ENCODE measurements around the gene GASK1A. TPM values are rescaled to one million over a fixed set of nuclear protein-coding genes. Genes with fewer than 3 reads are reported as not detected.
"Not testable (repeated sequence)": the region's sequence is repeated elsewhere in the genome, so short reads cannot be mapped to it uniquely, and the experiment has no call there.

The GASK1A gene
- total RNA-seq, 2 donors from 2014 or later, result not detected

GRCh38 chr3:43070670-43071069, 91.6 kb downstream of the GASK1A start:
- H3K27ac Mint-ChIP-seq; H3K27me3 Mint-ChIP-seq; H3K4me3 Mint-ChIP-seq; H3K9me3 Mint-ChIP-seq; H3K36me3 Mint-ChIP-seq (ENCODE audit: low read depth); H3K4me1 Mint-ChIP-seq; ATAC-seq (replicated peaks): not testable (repeated sequence)

DNA sequence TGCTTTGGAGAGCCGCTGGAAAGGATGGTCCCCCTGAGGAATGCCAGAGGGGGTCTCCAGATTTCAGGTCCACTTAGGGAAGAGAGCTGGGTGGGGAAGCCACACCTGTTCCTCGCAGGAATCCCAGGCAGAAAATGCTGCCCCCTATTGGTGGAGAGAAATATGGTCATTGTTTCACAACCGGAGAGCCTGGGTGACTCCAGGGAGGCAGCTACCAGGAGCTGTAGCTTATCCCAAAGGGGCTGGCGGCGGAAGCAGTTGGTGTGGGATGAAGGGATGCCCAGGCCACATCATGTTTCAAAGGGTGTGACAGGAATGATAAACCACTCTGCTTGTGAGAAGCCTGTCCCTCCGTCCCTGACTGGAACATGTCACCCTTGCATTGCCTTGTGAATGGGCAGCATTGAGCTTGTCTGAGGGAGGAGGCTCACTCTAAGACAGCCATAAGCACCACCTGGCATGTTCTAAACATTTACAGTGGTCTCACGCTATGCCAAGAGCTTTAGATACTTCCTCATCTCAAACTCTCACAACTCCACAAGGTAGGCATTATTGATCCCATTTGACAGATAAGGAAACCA, 92.3 kb downstream of the GASK1A start:
- peak; percentile 45 for ATAC-seq (replicated peaks)
- Mint-ChIP-seq H3K4me3 (no peak overlapping the region), H3K27ac (no peak overlapping the region), H3K9me3 (no peaks in the 10 kb centered on the region), H3K4me1 (no peaks in the 10 kb centered on the region), H3K36me3 (ENCODE audit: low read depth) (no peaks in the 10 kb centered on the region), H3K27me3 (no peaks in the 10 kb centered on the region)

DNA sequence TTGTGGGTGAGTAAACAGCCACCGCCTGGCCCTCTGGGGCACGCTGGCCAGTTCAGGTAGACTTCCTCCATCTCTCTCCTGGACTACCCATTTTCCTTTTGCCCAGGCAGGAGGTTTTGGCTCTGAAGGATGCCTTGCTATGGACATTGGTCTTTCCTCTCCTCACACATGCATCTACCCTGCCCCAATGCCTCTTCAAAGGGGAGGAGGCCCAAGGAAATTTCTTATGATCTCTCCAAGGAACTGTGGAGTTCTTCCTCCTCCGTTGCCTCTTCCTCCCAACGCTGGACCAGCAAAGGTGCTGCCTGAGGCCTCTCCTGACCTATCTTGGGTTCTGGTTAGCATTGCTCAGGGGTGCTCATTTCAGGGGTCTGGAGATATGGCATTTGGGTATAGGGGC, 93.2 kb downstream of the GASK1A start:
- ATAC-seq (replicated peaks), result no peak
- no peaks in the 10 kb centered on the region for H3K4me1 Mint-ChIP-seq
- H3K27me3 Mint-ChIP-seq, result no peaks in the 10 kb centered on the region
- no peaks in the 10 kb centered on the region for H3K36me3 Mint-ChIP-seq (ENCODE audit: low read depth)
- H3K4me3 Mint-ChIP-seq, result no peak overlapping the region
- H3K9me3 Mint-ChIP-seq, result no peaks in the 10 kb centered on the region
- H3K27ac Mint-ChIP-seq, result no peak overlapping the region

GRCh38 chr3:43073116-43073835, 94.2 kb downstream of the GASK1A start:
- Mint-ChIP-seq H3K4me3 (no peak overlapping the region), H3K9me3 (peaks cover 2% of the 10 kb centered on the region)
- ATAC-seq (replicated peaks), result no peak

DNA sequence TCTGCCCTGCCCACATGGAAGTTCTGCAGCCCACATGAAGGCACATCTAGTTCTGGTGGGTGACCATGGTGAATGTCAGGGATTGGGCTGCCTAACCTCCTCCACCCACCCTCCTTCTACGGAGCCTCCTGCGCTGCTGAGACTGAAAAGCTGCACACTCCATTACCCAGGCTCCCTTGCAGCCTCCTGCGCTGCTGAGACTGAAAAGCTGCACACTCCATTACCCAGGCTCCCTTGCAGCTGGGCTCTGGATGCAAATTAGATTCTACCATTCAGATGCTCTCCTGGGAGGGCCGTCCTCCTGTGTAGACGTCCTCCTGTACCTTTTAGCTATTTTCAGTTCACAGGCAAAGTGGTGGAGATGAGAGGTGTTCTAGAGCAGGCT, 94.7 kb downstream of the GASK1A start:
- no peaks in the 10 kb centered on the region for H3K36me3 Mint-ChIP-seq (ENCODE audit: low read depth)
- no peaks in the 10 kb centered on the region for H3K4me1 Mint-ChIP-seq
- ATAC-seq (replicated peaks), result no peak
- H3K27me3 Mint-ChIP-seq, result no peaks in the 10 kb centered on the region
- H3K27ac Mint-ChIP-seq, result no peak overlapping the region
- H3K4me3 Mint-ChIP-seq, result no peak overlapping the region
- H3K9me3 Mint-ChIP-seq, result peaks cover 3% of the 10 kb centered on the region

More at GRCh38 chr3:43073116-43073835, 94.2 kb downstream of the GASK1A start:
- no peaks in the 10 kb centered on the region for H3K36me3 Mint-ChIP-seq (ENCODE audit: low read depth)
- no peak overlapping the region for H3K27ac Mint-ChIP-seq
- H3K4me1 Mint-ChIP-seq, result no peaks in the 10 kb centered on the region
- H3K27me3 Mint-ChIP-seq, result no peaks in the 10 kb centered on the region

DNA sequence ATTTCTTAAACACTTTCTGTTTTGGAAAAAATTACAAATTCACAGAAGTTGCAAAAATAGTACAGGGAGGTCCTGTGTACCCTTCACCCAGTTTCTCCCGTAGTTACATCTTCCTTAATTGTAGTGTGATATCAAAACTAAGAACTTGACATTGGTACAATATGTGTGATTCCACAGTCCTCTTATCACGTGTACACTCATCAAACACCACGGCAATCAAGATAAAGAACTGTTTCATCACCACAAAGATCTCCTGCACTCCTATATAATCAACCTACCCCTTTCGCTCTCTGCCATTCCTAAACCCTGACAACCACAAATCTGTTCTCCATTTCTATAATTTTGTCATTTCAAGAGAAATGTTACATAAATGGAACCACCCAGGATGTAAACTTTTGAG, 95.4 kb downstream of the GASK1A start:
- Mint-ChIP-seq H3K4me3 (no peak overlapping the region), H3K9me3 (peaks cover 3% of the 10 kb centered on the region), H3K27ac (no peak overlapping the region), H3K4me1 (no peaks in the 10 kb centered on the region), H3K27me3 (no peaks in the 10 kb centered on the region), H3K36me3 (ENCODE audit: low read depth) (peaks cover 5% of the 10 kb centered on the region)
- peak; percentile 26 for ATAC-seq (replicated peaks)

DNA sequence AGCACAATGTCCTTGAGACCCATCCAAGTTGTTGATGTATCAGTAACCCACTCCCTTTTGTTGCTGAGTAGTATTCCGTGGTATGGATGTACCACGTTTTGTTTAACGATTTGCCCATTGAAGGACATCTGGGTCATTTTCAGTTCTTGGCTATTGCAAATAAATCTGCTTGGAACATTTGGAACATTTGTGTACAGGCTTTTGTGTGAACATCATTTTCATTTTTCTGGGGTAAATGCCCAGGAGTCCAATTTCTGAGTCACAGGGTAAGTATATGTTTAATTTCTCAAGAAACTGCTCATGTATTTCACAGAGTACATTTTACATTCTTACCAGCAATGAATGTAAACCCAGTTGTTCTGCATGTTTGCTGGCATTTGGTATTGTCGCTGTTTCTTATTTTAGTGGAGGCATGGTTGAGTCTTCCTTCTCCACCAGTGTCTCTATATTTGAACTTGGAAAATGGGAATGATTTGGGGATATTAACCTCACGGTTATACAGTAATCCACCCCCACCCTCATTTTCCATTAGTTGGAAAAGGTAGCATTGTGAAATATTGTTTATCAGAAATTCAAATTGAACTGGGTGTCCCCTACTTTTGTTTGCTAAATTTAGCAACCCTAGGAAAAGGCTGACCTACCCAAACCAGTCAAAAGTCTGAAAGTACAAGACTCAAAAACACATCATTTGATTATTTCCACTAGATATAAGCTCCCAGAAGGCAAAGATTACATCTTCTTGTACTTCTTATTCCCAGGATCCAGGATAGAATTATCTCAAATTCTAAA, 96.0 kb downstream of the GASK1A start:
- Mint-ChIP-seq H3K4me3 (no peak overlapping the region), H3K27ac (no peak overlapping the region), H3K4me1 (no peaks in the 10 kb centered on the region), H3K36me3 (ENCODE audit: low read depth) (peaks cover 11% of the 10 kb centered on the region), H3K9me3 (peaks cover 3% of the 10 kb centered on the region), H3K27me3 (no peaks in the 10 kb centered on the region)
- ATAC-seq (replicated peaks), result no peak

DNA sequence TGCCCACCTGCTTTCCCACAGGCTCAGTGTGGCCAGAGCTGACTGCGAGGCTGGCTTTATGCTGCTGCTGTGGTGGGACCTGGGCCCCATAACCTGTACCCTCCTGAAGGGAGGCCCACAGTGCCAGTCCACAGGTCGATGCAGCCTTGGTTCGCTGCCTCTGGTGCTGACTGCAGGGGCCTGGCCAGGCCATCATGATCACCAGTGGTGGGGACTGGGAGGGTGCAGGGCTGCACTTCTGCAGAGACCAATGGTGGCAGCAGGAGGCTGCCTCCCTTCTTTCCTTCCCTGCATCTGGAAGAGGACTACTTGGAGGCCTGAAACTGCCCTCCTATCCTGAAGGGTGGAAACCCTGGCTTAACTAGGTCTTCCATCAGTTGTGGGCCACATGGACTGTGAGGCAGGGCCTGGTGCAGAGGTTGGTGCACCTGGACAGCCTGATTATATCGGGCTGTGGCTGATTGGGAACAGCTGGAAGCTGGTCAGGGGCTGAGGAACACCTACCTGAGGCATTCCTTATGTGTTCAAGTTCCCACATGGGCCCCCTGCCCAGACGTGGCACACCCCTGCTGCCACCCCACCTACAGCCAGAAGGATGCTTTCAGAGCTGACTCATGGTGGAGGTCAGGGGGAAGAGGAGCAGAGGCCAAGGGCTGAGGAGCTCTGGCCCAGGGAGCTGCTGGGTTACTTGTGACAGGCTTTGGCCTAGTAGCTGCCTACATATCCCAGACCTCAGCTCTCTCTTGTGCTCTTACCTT, 97.0 kb downstream of the GASK1A start:
- H3K4me1 Mint-ChIP-seq, result no peaks in the 10 kb centered on the region

GRCh38 chr3:43076857-43077256, 97.7 kb downstream of the GASK1A start:
- H3K27ac Mint-ChIP-seq, result no peak overlapping the region
- H3K9me3 Mint-ChIP-seq, result peaks cover 3% of the 10 kb centered on the region
- ATAC-seq (replicated peaks), result no peak
- no peak overlapping the region for H3K4me3 Mint-ChIP-seq
- H3K4me1 Mint-ChIP-seq, result no peaks in the 10 kb centered on the region
- no peaks in the 10 kb centered on the region for H3K27me3 Mint-ChIP-seq
- H3K36me3 Mint-ChIP-seq (ENCODE audit: low read depth), result peaks cover 24% of the 10 kb centered on the region

More for the DNA sequence above, 97.0 kb downstream of the GASK1A start:
- no peak for ATAC-seq (replicated peaks)
- Mint-ChIP-seq H3K4me3 (no peak overlapping the region), H3K27me3 (no peaks in the 10 kb centered on the region), H3K27ac (no peak overlapping the region), H3K36me3 (ENCODE audit: low read depth) (peaks cover 21% of the 10 kb centered on the region), H3K9me3 (peaks cover 3% of the 10 kb centered on the region)

- H3K4me3 Mint-ChIP-seq, result no peak overlapping the region
Measured at GRCh38 chr3:43077261-43077660, 98.2 kb downstream of the GASK1A start.

DNA sequence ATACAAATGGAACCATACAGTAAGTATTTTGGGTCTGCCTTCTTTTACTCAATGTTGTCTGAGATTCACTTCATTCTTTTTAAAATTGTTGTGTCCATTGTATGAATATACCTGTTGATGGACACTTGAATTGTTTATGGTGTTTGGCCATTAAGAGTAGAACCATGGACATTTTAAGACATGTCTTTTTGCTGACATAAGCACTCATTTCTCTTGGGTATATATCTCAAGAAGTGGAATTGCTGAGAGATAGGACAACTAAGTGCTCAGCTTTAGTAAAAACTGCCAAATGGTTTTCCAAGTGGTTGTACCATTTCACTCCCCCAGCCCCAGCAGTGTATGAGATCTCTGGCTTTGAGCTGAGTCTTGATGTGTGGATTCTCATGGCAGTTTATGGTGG, 98.6 kb downstream of the GASK1A start:
- Mint-ChIP-seq H3K27ac (no peak overlapping the region), H3K9me3 (peaks cover 3% of the 10 kb centered on the region), H3K27me3 (no peaks in the 10 kb centered on the region), H3K4me1 (no peaks in the 10 kb centered on the region), H3K36me3 (ENCODE audit: low read depth) (peaks cover 27% of the 10 kb centered on the region), H3K4me3 (no peak overlapping the region)
- no peak for ATAC-seq (replicated peaks)

More at GRCh38 chr3:43077261-43077660, 98.2 kb downstream of the GASK1A start:
- Mint-ChIP-seq H3K9me3 (peaks cover 3% of the 10 kb centered on the region), H3K4me1 (no peaks in the 10 kb centered on the region), H3K27ac (no peak overlapping the region), H3K27me3 (no peaks in the 10 kb centered on the region), H3K36me3 (ENCODE audit: low read depth) (peaks cover 24% of the 10 kb centered on the region)
- ATAC-seq (replicated peaks), result no peak

DNA sequence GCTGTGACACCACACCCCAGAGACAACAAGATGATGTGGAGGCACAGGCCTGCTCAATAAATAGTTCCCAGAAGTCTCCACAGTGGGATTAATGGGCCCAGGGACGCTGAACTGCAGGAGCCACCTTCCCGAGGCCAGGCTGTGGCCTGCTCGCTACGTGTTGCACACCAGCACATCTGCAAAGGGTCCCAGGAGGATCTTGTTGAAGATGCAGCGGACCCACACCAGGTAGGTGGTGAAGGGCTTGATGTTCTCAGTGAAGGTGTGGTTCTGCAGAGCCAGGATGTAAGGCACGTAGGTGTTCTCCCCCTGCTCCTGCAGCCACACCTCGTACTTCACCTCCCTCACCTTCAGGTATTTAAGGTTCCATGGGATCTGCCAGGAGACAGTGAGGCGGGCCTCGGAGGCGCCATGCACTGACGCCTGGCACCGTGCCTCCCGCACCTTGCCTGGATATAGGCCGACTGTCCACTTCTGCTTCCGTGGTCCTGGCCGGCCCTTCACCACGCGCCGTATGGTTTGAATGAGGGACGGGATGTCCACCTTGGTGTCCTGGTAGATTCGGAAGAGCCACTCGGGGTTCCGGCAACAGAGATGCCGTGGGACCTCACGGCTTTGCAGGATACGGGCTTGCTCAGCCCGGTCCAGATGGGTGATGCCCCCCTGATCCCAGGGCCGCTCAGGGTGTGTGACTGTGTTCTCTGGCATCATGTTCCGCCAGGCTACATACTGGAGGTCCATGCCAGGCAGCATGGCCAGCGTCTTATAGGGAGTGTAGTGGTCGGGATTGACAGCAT, 100.6 kb downstream of the GASK1A start:
- no peak overlapping the region for H3K27ac Mint-ChIP-seq
- no peaks in the 10 kb centered on the region for H3K4me1 Mint-ChIP-seq
- ATAC-seq (replicated peaks), result no peak
- no peaks in the 10 kb centered on the region for H3K27me3 Mint-ChIP-seq
- H3K36me3 Mint-ChIP-seq (ENCODE audit: low read depth), result peaks cover 45% of the 10 kb centered on the region
- peaks cover 3% of the 10 kb centered on the region for H3K9me3 Mint-ChIP-seq
- H3K4me3 Mint-ChIP-seq, result no peak overlapping the region

GRCh38 chr3:43080726-43081568, 101.8 kb downstream of the GASK1A start:
- no peaks in the 10 kb centered on the region for H3K4me1 Mint-ChIP-seq
- ATAC-seq (replicated peaks), result no peak

More at GRCh38 chr3:43080726-43081568, 101.8 kb downstream of the GASK1A start:
- Mint-ChIP-seq H3K27me3 (no peaks in the 10 kb centered on the region), H3K9me3 (peaks cover 3% of the 10 kb centered on the region), H3K4me3 (no peak overlapping the region), H3K27ac (no peak overlapping the region), H3K36me3 (ENCODE audit: low read depth) (peaks cover 50% of the 10 kb centered on the region)
